Panc1 (cell line): ENCODE results near the gene TMEM131.

Source experiments
- POLR2AphosphoS5 ChIP-seq: IDR thresholded peaks from 2 replicates; pipeline ENCODE4 v1.6.1; 2012; ENCODE audit warnings: mild to moderate bottlenecking, low read depth, low read length, moderate library complexity
- SIN3A ChIP-seq: IDR thresholded peaks from 2 replicates; pipeline ENCODE4 v1.6.1; 2012; ENCODE audit warnings: low read depth, mild to moderate bottlenecking, low read length, moderate library complexity, borderline replicate concordance; ENCODE audit not compliant: insufficient read depth
- TF ChIP-seq, protein P1 (sequence below): fragments of 450-650 bp; IDR thresholded peaks from 2 replicates; pipeline ENCODE4 v1.5.1; 2017; ENCODE audit warnings: mild to moderate bottlenecking
- TF ChIP-seq, protein P2 (sequence below), 2 experiments: IDR thresholded peaks; 2 replicates each; pipeline ENCODE4 v1.6.1; 2011 to 2012; ENCODE audit warnings: low read depth in 2 of 2, control low read depth in 1 of 2, low read length in 1 of 2, mild to moderate bottlenecking in 1 of 2, moderate library complexity in 1 of 2; ENCODE audit not compliant: insufficient read depth in 1 of 2

DNA sequence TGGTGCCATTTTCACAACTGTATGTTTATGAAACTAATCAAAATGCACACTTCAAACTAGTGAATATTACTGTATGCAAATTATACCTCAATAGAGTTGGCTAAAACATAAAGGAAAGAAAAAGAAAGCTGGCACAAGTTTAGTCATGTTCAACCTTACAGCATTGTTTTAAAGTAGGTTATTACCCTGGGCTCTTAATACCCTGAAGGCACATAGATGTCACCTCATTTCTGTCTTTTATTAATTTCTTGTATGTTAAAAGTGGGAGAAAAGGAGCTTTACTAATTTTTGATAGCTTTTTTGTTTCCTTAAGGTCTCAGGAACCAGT is 32.7 kb downstream of the TMEM131 start:
- TF ChIP-seq, protein P1, sequence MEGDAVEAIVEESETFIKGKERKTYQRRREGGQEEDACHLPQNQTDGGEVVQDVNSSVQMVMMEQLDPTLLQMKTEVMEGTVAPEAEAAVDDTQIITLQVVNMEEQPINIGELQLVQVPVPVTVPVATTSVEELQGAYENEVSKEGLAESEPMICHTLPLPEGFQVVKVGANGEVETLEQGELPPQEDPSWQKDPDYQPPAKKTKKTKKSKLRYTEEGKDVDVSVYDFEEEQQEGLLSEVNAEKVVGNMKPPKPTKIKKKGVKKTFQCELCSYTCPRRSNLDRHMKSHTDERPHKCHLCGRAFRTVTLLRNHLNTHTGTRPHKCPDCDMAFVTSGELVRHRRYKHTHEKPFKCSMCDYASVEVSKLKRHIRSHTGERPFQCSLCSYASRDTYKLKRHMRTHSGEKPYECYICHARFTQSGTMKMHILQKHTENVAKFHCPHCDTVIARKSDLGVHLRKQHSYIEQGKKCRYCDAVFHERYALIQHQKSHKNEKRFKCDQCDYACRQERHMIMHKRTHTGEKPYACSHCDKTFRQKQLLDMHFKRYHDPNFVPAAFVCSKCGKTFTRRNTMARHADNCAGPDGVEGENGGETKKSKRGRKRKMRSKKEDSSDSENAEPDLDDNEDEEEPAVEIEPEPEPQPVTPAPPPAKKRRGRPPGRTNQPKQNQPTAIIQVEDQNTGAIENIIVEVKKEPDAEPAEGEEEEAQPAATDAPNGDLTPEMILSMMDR, result no peak
- TF ChIP-seq POLR2AphosphoS5 (no peak), SIN3A (no peak)
- TF ChIP-seq, protein P2, sequence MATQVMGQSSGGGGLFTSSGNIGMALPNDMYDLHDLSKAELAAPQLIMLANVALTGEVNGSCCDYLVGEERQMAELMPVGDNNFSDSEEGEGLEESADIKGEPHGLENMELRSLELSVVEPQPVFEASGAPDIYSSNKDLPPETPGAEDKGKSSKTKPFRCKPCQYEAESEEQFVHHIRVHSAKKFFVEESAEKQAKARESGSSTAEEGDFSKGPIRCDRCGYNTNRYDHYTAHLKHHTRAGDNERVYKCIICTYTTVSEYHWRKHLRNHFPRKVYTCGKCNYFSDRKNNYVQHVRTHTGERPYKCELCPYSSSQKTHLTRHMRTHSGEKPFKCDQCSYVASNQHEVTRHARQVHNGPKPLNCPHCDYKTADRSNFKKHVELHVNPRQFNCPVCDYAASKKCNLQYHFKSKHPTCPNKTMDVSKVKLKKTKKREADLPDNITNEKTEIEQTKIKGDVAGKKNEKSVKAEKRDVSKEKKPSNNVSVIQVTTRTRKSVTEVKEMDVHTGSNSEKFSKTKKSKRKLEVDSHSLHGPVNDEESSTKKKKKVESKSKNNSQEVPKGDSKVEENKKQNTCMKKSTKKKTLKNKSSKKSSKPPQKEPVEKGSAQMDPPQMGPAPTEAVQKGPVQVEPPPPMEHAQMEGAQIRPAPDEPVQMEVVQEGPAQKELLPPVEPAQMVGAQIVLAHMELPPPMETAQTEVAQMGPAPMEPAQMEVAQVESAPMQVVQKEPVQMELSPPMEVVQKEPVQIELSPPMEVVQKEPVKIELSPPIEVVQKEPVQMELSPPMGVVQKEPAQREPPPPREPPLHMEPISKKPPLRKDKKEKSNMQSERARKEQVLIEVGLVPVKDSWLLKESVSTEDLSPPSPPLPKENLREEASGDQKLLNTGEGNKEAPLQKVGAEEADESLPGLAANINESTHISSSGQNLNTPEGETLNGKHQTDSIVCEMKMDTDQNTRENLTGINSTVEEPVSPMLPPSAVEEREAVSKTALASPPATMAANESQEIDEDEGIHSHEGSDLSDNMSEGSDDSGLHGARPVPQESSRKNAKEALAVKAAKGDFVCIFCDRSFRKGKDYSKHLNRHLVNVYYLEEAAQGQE (IDR thresholded peaks at IDR 0.05; ENCODE audit: insufficient read depth in 1 of 2, low read depth in 2 of 2, low read length in 1 of 2), result no peak
